C4-2B (cell line): Measurements from ENCODE around the gene PDGFC.

ENCODE experiments used
- CTCF ChIP-seq: fragments of 450-650 bp; conservative IDR thresholded peaks from 2 replicates; pipeline ENCODE4 v1.5.1; 2017; ENCODE audit warnings: mild to moderate bottlenecking
- ZFX ChIP-seq: fragments of 450-650 bp; IDR thresholded peaks from 2 replicates; pipeline ENCODE4 v1.6.1; 2017

- TF ChIP-seq CTCF (no peak), ZFX (no peak)
Observed at GRCh38 chr4:156830351-156830750, 141.2 kb downstream of the PDGFC start.
